Activated T-cell treated with anti-CD3 and anti-CD28 coated beads, Interleukin-2, amount 50 U/mL, for 48 hours (primary cell): ENCODE data around the gene SMIM35.

Experiments
- DNase-seq, 2 experiments: peaks; one replicate each; pipeline ENCODE4 v3.0.0-alpha.2; 2020

The SMIM35 gene

GRCh38 chr11:118086913-118087768 is at the start of gene SMIM35:
Gene SMIM35 (minus strand): TSS chr11:118086963. CDS start chr11:118086757, 206 bp downstream.
- no peak for DNase-seq

DNA sequence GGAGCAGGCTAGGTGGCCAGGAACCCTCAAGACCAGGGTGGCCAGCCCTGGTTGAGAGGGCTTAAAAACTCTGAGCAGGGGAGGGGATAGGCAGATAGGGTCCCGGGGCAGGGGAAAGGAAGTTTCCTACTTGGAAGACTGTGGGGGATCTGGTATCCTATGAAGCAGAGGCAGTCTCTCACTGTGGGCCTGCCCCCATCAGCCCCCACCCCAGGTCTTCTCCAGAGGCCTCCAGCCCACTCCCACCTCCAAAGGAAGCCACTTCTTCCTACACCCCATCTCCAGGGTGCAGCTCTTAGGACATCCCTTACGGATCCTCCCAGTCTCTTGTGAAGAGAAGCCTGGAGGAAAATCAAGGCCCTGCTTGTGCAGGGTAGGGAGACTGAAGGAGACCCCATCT is 49.6 kb upstream of the SMIM35 start:
- DNase-seq, result no peak

DNA sequence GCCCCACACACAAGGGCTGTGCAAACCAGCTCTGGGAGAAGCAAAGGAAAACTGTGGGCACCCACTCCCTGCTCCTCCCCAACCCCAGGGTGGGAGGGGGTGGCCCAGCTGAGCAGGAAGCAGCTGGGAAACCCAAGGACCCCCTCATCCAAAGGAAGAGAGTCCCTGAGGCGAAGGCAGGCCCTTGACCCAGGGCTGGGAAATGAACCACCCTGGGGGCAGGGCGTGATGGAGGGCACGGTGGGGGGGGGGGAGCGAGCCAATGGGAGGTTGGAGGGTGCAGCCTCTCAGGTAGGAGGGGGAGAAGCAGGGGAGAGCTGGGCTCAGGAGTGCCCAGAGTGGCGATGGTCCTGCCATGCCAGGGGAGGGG is 49.0 kb upstream of the SMIM35 start:
- no peak for DNase-seq

GRCh38 chr11:118135051-118135795 is 48.5 kb upstream of the SMIM35 start:
- no peak for DNase-seq

DNA sequence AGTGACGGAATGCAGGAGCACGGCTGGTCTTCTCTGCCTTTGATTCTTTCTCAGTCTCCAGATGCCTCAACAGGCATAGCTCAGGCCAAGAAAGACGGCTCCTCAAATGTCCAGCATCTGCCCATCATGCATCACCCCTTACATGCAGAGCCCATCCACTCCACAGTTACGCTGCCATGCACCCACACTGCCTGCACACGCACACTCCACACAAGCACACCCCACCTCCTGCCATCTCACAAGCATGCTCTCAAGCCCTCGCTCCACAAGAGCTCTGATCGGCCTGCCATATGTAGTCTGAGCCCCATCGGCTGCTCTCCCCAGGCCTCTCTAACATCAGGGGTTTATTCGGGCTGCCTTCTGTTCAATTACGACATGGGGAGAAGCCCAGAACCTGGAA is 47.1 kb upstream of the SMIM35 start:
- DNase-seq, result no peak

GRCh38 chr11:118132385-118133151 is 45.8 kb upstream of the SMIM35 start:
- DNase-seq, result no peak

DNA sequence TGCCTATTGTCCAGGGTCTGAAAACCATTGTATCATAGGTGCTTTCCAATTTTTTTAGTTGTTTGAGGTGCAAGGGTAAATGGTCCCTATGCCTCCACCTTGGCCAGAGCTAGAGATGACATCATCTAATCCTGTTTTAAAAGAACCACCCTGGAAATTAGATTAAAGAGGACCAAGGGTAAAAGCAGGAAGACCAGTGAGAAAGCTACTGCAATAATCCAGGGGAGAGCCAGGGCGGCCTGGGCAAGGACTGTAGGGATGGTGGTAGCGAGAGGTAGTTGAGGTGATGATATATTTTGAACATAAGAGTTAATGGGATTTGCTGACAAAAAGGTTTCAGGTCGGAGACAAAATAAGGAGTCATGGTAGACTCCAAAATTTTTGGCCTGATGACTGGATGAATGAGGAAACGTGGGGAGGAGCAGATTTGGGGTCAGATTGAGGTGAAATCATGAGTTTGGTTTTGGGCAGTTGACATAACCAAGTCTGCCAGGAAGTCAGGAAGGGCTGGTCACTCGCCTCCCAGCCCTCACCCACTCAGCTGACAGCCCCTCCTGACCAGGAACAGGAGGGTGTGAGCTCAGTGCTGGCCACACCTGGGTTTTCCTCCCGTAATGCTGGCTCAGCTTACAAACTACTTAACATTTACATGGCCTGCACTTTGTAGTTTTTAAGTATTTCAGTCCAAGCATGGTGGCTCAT is 42.9 kb upstream of the SMIM35 start:
- DNase-seq, result no peak

GRCh38 chr11:118128721-118129470 is 42.1 kb upstream of the SMIM35 start:
- no peak for DNase-seq

GRCh38 chr11:118128310-118128709 is 41.5 kb upstream of the SMIM35 start:
- DNase-seq, result no peak

DNA sequence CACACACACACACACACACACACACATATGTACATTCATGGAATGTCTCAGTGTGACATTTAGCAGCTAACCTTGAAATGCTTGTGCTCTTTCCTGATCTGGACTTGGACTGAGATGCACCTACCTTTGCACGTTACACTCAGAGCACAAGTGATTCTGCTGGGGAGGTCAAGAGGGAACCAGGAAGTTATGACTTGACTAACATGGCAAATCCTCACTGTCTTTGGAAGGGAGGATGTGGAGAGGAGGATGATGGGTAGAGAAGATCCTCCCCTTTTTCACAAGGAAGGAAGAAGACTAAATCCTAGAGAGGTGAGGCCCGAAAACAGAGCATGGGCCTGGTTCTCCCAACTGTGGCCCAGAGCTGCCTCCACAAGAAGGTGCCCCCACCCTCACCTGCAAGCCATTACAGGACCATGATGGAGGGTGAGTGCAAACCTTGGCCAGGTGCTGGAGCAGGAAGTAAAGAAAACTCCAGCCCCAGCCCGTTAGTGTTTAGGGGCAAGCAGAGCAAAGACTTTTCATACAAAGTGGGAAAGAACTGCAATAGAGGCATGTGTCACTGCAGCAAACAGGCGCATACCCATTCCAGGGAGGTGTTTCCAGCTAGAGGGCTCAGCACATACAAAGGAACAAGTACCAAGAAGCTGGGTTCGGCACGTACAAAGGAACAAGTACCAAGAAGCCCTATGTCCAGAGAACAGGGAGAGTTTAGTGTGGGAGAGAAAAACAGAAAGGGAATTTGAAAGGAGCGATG is 39.5 kb upstream of the SMIM35 start:
- no peak for DNase-seq

- DNase-seq, result no peak
Observed at GRCh38 chr11:118124929-118125535, 38.3 kb upstream of the SMIM35 start.

GRCh38 chr11:118120793-118121192 is 34.0 kb upstream of the SMIM35 start:
- no peak for DNase-seq

GRCh38 chr11:118117790-118118601 is 31.2 kb upstream of the SMIM35 start:
- peak; percentile 29 to 37 for DNase-seq

GRCh38 chr11:118115048-118115447 is 28.3 kb upstream of the SMIM35 start:
- DNase-seq, result no peak

DNA sequence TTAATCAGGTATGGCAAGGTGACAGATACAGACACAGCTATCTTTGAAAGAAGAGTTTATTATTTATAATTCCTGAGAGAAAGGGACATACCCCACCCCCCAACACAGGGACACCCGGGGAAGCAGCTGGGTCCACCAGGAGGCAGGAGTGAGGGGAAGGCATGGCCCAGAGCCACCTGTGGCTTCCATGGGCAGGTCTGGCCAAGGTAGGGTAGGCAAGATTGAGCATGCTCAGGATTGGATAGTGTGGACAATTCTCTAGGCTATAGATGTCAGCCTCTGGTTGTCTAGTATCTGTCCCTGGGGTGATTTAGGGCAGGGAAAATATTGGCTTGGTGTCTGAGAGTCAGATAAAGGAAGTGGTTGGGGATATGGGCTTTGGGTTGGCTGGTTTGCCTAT is 27.5 kb upstream of the SMIM35 start:
- no peak for DNase-seq

DNA sequence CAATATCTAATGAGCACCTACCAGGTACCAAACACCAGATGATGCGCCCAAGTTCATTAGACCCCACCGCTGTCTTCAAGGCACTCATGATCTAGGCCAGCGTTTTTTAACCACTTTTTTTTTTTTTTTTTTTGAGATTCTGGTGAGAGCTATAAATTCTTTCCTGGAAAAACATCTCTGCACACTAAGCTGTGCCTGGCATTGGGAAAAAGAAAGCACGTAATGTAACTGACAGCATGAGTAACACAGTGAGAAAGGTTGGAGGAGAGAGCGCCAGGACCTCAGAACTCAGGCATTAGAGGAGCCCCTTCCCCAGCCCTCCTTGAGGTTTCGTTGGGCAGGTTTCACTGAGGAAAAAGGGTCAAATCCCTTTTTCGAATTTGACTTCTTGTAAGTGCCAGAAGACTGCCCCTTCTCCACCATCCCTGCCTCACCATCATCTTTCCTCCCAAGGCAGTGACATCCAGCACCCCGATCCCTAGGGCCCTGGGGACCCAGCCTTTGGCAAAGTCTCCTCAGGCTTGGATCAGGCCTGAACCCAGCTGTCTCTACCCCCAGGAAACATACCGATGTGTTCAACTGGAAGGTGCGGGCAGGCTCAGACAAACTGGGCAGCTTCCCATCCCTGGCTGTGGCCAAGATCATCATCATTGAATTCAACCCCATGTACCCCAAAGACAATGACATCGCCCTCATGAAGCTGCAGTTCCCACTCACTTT is 26.1 kb upstream of the SMIM35 start:
- no peak for DNase-seq

DNA sequence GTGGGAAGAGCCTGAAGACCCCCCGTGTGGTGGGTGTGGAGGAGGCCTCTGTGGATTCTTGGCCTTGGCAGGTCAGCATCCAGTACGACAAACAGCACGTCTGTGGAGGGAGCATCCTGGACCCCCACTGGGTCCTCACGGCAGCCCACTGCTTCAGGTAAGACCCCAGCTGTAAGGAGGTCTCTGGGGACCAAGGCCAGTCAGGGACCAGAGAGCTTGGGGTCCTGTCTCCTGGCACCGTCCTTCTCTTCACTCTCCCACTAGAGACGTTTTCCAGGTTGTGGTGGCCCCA is 24.9 kb upstream of the SMIM35 start:
- DNase-seq, result no peak

GRCh38 chr11:118111019-118111743 is 24.4 kb upstream of the SMIM35 start:
- no peak for DNase-seq

- no peak for DNase-seq
Observed at GRCh38 chr11:118109231-118109630, 22.5 kb upstream of the SMIM35 start.
